HG03108 (cell line): ENCODE results near the gene CCL26.
"Not testable (repeated sequence)": the region's sequence is repeated elsewhere in the genome, so short reads cannot be mapped to it uniquely, and the experiment has no call there.

Source experiments
- ATAC-seq: cut with Tn5 transposase; IDR thresholded peaks from one replicate; pipeline ENCODE4 v1.9.1; 2021; ENCODE audit warnings: moderate library complexity; ENCODE audit not compliant: unreplicated experiment

CCL26 gene

GRCh38 chr7:75793676-75794075 is 21.7 kb upstream of the CCL26 start:
- no peak for ATAC-seq

- ATAC-seq, result not testable (repeated sequence)
Observed at GRCh38 chr7:75792567-75792966, 20.6 kb upstream of the CCL26 start.

GRCh38 chr7:75789361-75789924 is 17.4 kb upstream of the CCL26 start:
- ATAC-seq, result no peak

DNA sequence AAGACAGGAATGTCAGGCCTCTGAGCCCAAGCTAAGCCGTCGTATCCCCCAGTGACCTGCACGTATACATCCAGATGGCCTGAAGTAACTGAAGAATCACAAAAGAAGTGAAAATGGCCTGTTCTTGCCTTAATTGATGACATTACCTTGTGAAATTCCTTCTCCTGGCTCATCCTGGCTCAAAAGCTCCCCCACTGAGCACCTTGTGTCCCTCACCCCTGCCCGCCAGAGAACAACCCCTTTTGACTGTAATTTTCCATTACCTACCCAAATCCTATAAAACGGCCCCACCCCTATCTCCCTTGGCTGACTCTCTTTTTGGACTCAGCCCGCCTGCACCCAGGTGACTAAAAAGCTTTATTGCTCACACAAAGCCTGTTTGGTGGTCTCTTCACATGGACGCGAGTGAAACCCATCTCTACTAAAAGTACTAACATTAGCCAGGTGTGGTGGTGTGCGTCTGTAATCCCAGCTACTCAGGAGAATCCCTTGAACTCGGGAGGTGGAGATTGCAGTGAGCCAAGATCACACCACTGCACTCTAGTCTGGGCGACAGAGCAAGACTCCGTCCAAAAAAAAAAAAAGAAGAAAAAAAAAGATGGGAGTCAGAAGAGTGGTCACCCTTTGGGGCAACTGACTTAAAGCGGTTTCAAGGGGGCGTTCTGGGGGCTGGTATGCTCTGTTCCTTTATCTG is 16.3 kb upstream of the CCL26 start:
- not testable (repeated sequence) for ATAC-seq

DNA sequence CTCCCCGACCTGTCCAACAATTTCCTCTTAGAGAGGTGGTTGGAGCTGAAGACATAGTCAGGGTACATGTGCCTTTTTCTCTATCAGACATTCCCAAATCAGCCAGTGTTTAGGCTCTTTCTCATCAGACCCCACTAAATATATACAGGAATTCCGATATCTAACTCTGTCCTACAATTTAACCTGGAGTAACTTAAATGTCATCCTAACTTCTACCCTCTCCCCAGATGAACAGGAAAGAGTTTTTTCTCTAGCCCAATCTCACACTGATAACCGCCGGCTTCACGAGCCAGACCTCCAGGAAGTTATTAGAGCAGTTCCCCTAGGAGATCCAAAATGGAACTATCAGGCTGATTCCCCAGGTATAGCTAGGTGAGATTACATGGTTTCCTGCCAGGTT is 11.0 kb upstream of the CCL26 start:
- ATAC-seq, result not testable (repeated sequence)

DNA sequence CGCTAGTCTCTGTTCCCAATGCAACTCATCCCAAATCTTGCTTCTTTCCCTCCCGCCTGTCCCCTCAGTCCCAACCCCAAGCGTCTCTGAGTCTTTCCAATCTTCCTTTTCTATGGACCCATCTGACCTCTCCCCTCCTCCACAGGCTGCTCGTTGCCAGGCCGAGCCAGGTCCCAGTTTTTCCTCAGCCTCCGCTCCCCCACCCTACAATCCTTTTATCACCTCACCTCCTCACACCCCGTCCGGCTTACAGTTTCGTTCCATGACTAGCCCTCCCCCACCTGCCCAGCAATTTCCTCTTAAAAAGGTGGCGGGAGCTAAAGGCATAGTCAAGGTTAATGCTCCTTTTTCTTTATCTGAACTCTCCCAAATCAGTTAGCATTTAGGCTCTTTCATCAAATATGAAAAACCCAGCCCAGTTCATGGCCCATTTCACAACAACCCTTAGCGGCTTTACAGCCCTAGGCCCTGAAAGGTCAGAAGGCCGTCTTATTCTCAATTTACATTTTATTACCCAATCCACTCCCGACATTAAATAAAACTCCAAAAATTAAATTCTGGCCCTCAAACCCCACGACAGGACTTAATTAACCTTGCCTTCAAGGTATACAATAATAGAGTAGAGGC is 8.7 kb upstream of the CCL26 start:
- not testable (repeated sequence) for ATAC-seq

DNA sequence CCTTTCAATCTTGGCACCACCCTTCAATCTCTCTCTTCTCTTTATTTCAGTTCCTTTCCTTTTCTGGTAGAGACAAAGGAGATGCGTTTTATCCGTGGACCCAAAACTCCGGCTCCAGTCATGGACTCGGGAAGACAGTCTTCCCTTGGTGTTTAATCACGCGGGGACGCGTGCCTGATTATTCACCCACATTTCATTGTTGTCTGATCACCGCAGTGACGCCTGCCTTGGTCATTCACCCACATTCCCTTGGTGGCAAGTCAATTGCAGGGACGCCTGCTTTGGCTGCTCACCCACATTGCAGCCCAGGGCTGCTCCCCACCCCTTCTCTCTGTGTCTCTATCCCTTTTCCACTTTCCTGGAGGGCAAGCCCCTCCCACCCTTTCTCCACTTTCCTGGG is 7.5 kb upstream of the CCL26 start:
- ATAC-seq, result not testable (repeated sequence)

DNA sequence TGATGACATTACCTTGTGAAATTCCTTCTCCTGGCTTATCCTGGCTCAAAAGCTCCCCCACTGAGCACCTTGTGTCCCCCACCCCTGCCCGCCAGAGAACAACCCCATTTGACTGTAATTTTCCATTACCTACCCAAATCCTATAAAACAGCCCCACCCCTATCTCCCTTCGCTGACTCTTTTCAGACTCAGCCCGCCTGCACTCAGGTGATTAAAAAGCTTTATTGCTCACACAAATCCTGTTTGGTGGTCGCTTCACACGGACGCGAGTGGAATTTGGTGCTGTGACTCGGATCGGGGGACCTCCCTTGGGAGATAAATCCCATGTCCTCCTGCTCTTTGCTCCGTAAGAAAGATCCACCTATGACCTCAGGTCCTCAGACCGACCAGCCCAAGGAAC is 7.0 kb upstream of the CCL26 start:
- not testable (repeated sequence) for ATAC-seq

GRCh38 chr7:75776295-75776971 is 4.4 kb upstream of the CCL26 start:
- ATAC-seq, result no peak

- not testable (repeated sequence) for ATAC-seq
Observed at GRCh38 chr7:75773958-75774357, 1.9 kb upstream of the CCL26 start.

DNA sequence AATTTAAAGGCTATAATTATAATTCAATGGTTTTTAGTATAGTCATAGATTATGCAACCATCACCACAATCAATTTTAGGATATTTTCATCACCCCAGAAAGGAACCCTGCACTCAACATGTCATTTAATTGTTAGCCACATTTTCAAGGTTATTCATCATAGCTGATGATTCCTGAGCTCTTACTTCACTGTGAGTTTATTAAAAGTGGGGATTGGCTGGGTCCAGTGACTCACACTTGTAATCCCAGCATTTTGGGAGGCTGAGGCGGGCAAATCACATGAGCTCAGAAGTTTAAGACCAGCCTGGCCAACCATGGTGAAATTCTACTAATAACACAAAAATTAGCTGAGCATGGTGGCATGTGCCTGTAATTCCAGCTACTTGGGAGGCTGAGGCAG is 787 bp downstream of the CCL26 start:
- no peak for ATAC-seq

DNA sequence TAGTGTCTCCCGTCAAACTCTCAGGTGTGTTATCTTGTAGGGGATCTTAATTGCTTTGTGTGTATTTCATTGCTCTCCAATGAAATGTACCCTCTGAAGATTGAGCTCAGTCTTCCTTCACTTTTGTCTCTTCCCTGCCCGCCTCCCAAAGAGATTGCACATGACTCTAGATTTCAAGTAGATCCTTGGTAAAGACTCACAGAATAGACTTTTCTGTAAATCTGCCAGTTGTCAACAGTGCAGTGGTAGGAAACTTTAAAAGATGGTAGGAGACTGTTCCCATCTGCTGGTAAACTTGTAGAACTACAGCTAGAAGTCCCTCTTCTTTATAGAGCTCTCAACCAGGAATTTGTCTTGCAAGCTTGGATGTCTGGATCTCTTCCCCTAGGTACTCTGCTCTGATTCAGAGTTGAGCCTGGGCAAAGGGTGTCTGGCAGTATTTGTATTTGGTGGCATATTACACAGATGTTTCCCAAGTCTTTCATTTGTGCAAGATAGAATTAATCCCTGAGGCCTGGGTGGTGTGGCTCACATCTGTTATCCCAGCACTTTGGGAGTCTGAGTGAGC is 9.6 kb downstream of the CCL26 start:
- ATAC-seq, result no peak

GRCh38 chr7:75761801-75762200 is 10.2 kb downstream of the CCL26 start:
- ATAC-seq, result not testable (repeated sequence)

- no peak for ATAC-seq
Observed at GRCh38 chr7:75758491-75758890, 13.5 kb downstream of the CCL26 start.

DNA sequence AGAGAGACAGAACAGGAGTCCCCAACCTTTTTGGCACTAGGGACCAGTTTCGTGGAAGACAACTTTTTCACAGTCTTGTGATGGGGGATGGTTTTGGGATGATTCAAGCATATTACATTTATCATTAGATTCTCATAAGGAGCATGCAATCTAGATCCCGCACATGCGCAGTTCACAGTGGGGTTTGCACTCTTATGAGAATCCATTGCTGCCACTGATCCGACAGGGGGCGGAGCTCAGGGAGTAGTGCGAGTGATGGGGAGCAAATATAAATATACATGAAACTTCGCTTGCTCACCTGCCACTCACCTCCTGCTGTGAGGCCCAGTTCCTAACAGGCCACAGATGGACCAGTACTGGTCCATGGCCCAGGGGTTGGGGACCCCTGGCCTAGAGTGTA is 14.2 kb downstream of the CCL26 start:
- ATAC-seq, result no peak

- ATAC-seq, result no peak
Observed at GRCh38 chr7:75756991-75757676, 14.9 kb downstream of the CCL26 start.

DNA sequence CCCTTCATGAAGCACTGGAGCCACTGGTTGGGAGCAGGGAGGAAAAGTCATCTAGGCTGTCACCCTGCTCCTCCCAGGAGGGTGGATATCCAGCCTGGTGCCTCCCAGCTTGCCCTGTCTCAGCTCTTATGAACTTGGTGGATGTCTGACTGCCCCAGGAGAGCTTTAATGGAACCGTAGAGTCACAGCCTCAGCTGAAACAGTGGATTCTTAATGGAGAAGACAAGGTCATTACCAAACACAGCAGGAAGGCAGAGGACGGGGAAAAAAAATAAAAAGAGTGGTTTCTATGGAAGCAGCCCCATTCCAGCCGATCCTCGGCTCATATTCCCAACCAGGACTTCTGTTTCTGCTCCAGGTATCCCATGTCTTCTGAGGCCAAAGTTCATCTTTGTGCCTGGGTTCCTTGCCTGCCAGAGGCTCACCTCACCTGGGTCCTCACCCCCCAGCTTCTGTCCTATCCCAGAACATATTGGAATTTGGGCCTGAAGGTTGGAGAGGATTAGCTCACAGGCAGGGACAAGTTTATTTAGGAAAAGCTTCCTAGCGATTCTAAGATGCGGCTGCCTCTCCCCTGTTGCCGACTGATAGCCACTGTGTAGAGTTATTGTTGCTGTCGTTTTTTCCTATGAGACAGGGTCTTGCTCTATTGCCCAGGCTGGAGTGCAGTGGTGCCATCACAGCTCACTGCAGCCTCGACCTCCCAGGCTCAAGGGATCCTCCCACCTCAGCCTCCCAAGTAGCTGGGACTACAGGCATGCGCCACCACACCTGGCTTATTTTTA is 15.6 kb downstream of the CCL26 start:
- no peak for ATAC-seq

GRCh38 chr7:75743455-75743859 is 28.6 kb downstream of the CCL26 start:
- no peak for ATAC-seq

DNA sequence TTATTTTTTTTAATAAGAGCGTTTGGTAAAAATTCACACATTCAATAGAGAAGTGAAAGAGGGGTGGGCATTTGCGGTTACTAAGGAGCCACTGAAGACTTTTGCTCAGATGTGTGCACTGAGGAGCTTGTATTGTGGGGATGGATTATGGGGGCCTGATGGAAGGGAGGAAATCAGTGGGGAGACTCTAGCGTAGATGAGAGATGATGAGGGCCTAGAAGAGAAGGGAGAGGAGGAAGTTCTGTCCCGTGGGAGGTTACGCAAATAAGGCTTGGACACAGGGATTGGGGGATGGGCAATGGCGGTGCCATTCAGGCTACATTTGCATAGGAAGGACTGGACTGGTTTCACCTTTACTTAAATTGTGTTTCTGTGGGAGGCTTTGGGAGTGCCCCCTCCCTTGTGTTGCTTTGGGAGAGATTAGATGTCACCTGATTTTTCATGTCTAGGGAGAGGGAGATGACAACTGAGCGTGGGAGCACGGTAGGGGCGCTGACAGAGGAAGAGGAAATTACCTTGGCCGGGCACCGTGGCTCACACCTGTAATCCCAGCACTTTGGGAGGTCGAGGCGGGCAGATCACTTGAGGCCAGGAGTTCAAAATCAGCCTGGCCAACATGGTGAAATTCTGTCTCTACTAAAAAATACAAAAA is 31.0 kb downstream of the CCL26 start:
- ATAC-seq, result no peak
